GM03348 (cell line): ENCODE measurements around the gene MAPK8IP2.

Experiments used
- DNase-seq: peaks from one replicate; pipeline ENCODE4 v3.0.0; 2012; ENCODE audit warnings: low spot score

The MAPK8IP2 gene

GRCh38 chr22:50575426-50575941 lies 25.1 kb upstream of the MAPK8IP2 start:
- no peak for DNase-seq

- no peak for DNase-seq
Measured at GRCh38 chr22:50576070-50576469, 24.5 kb upstream of the MAPK8IP2 start.

GRCh38 chr22:50576806-50577696 lies 23.5 kb upstream of the MAPK8IP2 start:
- DNase-seq: no peak

- no peak for DNase-seq
Measured at GRCh38 chr22:50577697-50577986, 23.0 kb upstream of the MAPK8IP2 start.

GRCh38 chr22:50577987-50578775 lies 22.4 kb upstream of the MAPK8IP2 start, which contains the start of gene CPT1B:
TSS of gene CPT1B (minus strand) at chr22:50578427. CDS start at chr22:50577915, 512 bp downstream.
- DNase-seq: peak; percentile 30

- no peak for DNase-seq
Measured at GRCh38 chr22:50578776-50579310, 21.8 kb upstream of the MAPK8IP2 start.

GRCh38 chr22:50579752-50580151 lies 20.8 kb upstream of the MAPK8IP2 start:
- DNase-seq: no peak

GRCh38 chr22:50581031-50581949 lies 19.3 kb upstream of the MAPK8IP2 start:
- DNase-seq: no peak

- no peak for DNase-seq
Measured at GRCh38 chr22:50581950-50582492, 18.6 kb upstream of the MAPK8IP2 start.

- peak; percentile 100 for DNase-seq
Measured at GRCh38 chr22:50582493-50583293, 17.9 kb upstream of the MAPK8IP2 start, which contains the start of gene CHKB. TSS of gene CHKB (minus strand) at chr22:50582849. CDS start at chr22:50582781, 68 bp downstream.

GRCh38 chr22:50583294-50583861 lies 17.2 kb upstream of the MAPK8IP2 start:
- DNase-seq: no peak

GRCh38 chr22:50584106-50585096 lies 16.2 kb upstream of the MAPK8IP2 start:
- DNase-seq: no peak

GRCh38 chr22:50585238-50585637 lies 15.4 kb upstream of the MAPK8IP2 start:
- DNase-seq: no peak

GRCh38 chr22:50585781-50586180 lies 14.8 kb upstream of the MAPK8IP2 start:
- no peak for DNase-seq

- DNase-seq: no peak
Measured at GRCh38 chr22:50586416-50586815, 14.2 kb upstream of the MAPK8IP2 start.

GRCh38 chr22:50587407-50587806 lies 13.2 kb upstream of the MAPK8IP2 start:
- DNase-seq: no peak

GRCh38 chr22:50595189-50595588 lies 5.4 kb upstream of the MAPK8IP2 start:
- no peak for DNase-seq

GRCh38 chr22:50597097-50597496 lies 3.5 kb upstream of the MAPK8IP2 start:
- DNase-seq: no peak
